Brain microvascular endothelial cell (primary cell): ENCODE measurements around the gene BTAF1.

Experiments
- DNase-seq: peaks from one replicate; pipeline ENCODE4 v3.0.0-alpha.2; 2020
- H3K27ac ChIP-seq: fragments of 250-450 bp; sonication (Bioruptor Pico); 2 replicates; pipeline ENCODE4 v1.5.1; 2020; ENCODE audit warnings: mild to moderate bottlenecking, moderate library complexity
- H3K27me3 ChIP-seq: fragments of 250-450 bp; sonication (Bioruptor Pico); replicated peaks from 2 replicates; pipeline ENCODE4 v1.5.1; 2020; ENCODE audit warnings: mild to moderate bottlenecking
- H3K36me3 ChIP-seq: fragments of 250-450 bp; sonication (Bioruptor Pico); replicated peaks from 2 replicates; pipeline ENCODE4 v1.5.1; 2020; ENCODE audit warnings: mild to moderate bottlenecking
- H3K4me3 ChIP-seq: 2 replicates; pipeline ENCODE4 v1.5.1; 2011; ENCODE audit warnings: low read depth, mild to moderate bottlenecking, control low read depth, low read length, moderate library complexity
- CTCF ChIP-seq: IDR thresholded peaks from 2 replicates; pipeline ENCODE4 v1.5.1; 2011; ENCODE audit warnings: low read depth, mild to moderate bottlenecking, moderate library complexity, low read length, control low read depth, inconsistent platforms; ENCODE audit errors: missing control alignments
- in situ Hi-C: cut with HindIII; loops from 2 replicates; pipeline ENCODE4 v1.10.0; 2017; ENCODE audit warnings: low sequenced_read_pairs, low pct_ligation_motif_present

The BTAF1 gene

GRCh38 chr10:91923371-91924211, at the start of gene BTAF1:
TSS of gene BTAF1 (plus strand) at chr10:91923770. CDS start at chr10:91924077, 307 bp downstream.
- no peaks in the 10 kb centered on the region for H3K27me3 ChIP-seq
- TF ChIP-seq CTCF, result no peak
- H3K4me3 ChIP-seq, result peak within 1 kb of the TSS; percentile 93
- peak; percentile 83 for DNase-seq
- peaks cover 2% of the 10 kb centered on the region for H3K36me3 ChIP-seq
- in situ Hi-C loops, result no loop called here
- H3K27ac ChIP-seq, result peak within 1 kb of the TSS; percentile 88

GRCh38 chr10:91875156-91875555, 48.4 kb upstream of the BTAF1 start:
- H3K4me3 ChIP-seq, result no peak overlapping the region
- H3K27me3 ChIP-seq, result no peaks in the 10 kb centered on the region
- no peak for TF ChIP-seq CTCF
- in situ Hi-C loops, result no loop called here
- no peak overlapping the region for H3K27ac ChIP-seq
- no peak for DNase-seq
- no peaks in the 10 kb centered on the region for H3K36me3 ChIP-seq

GRCh38 chr10:91875779-91876178, 47.8 kb upstream of the BTAF1 start:
- in situ Hi-C loops, result no loop called here
- Histone ChIP-seq H3K4me3 (no peak overlapping the region), H3K27me3 (no peaks in the 10 kb centered on the region), H3K36me3 (no peaks in the 10 kb centered on the region), H3K27ac (no peak overlapping the region)
- no peak for DNase-seq
- TF ChIP-seq CTCF, result no peak

GRCh38 chr10:91879515-91880170, 43.9 kb upstream of the BTAF1 start:
- DNase-seq, result no peak
- in situ Hi-C loops, result no loop called here
- H3K27ac ChIP-seq, result no peak overlapping the region
- H3K4me3 ChIP-seq, result no peak overlapping the region
- H3K27me3 ChIP-seq, result no peaks in the 10 kb centered on the region
- TF ChIP-seq CTCF, result no peak
- no peaks in the 10 kb centered on the region for H3K36me3 ChIP-seq

- TF ChIP-seq CTCF, result peak; percentile 10
- no peaks in the 10 kb centered on the region for H3K36me3 ChIP-seq
- H3K4me3 ChIP-seq, result no peak overlapping the region
- H3K27me3 ChIP-seq, result no peaks in the 10 kb centered on the region
- no peak for DNase-seq
- in situ Hi-C loops, result no loop called here
- no peak overlapping the region for H3K27ac ChIP-seq
These were observed 43.3 kb upstream of the BTAF1 start for GRCh38 chr10:91880310-91880709.
